Activated T-helper 1 cell treated with anti-CD3 and anti-CD28 coated beads, Interleukin-12 subunit alpha, Interleukin-12 subunit beta, Interleukin-2, Interleukin-4 antibody, amounts not matched to agents 30 ng/mL and 10 ng/mL and 1 ng/mL, durations not matched to agents 14 hours and 24 hours and 36 hours (primary cell): ENCODE measurements around the gene RBMY1F. TPM values are rescaled to one million over a fixed set of nuclear protein-coding genes. Genes with fewer than 3 reads are reported as not detected.
"Not testable (repeated sequence)": the region's sequence is repeated elsewhere in the genome, so short reads cannot be mapped to it uniquely, and the experiment has no call there.

Source experiments
- DNase-seq: peaks from one replicate; pipeline ENCODE4 v3.0.0; 2021; ENCODE audit warnings: low spot score
- H3K27ac Mint-ChIP-seq: one replicate; pipeline ENCODE4 v1.8.0; 2021; ENCODE audit warnings: mild to moderate bottlenecking, mixed read lengths
- H3K27me3 Mint-ChIP-seq: one replicate; pipeline ENCODE4 v1.8.0; 2022; ENCODE audit warnings: mild to moderate bottlenecking, moderate library complexity, mixed read lengths; ENCODE audit not compliant: insufficient read depth
- H3K36me3 Mint-ChIP-seq: one replicate; pipeline ENCODE4 v1.8.0; 2021; ENCODE audit warnings: low read depth, mixed read lengths
- H3K4me1 Mint-ChIP-seq: one replicate; pipeline ENCODE4 v1.8.0; 2021; ENCODE audit warnings: low read depth, mixed read lengths
- H3K4me3 Mint-ChIP-seq: one replicate; pipeline ENCODE4 v1.8.0; 2021; ENCODE audit warnings: mild to moderate bottlenecking, moderate library complexity, mixed read lengths
- H3K9me3 Mint-ChIP-seq: one replicate; pipeline ENCODE4 v1.8.0; 2021; ENCODE audit warnings: mixed read lengths
- intact Hi-C: fragments of 100-400 bp; cut with micrococcal nuclease; formaldehyde crosslinking; loops from one replicate; pipeline ENCODE4 v1.15.1; 2024
- total RNA-seq: library from RNA; stranded (reverse); gene quantifications from 2 replicates; pipeline ENCODE4 v1.2.3, GENCODE V29; 2022

The RBMY1F gene
- total RNA-seq, result not detected in 2 replicates

DNA sequence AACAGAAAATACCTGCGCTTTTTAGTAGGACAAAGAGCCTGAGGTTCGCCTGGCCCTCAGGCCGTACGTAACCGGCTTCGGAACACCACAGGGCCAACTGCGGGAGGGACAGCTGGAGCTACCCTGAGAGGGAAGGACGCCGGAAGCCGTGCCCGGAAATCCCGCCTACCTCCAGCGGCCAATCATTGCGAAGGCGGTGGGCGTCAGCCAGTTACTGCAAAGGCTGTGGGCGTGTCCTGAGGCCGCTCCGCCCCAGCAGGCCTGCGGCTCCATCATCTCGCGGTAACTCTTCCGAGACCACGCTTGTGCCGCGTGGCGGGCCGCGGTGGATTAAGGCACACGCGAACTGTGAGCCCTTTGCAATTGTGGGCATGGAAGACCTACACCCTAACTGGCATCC lies at the start of gene RBMY1F:
TSS of gene RBMY1F (minus strand) at position 101 of the 400 bp plus-strand sequence. CDS start 1,954 bp downstream, outside the sequence.
- H3K27me3 Mint-ChIP-seq, intact Hi-C loops, H3K36me3 Mint-ChIP-seq, H3K4me1 Mint-ChIP-seq, H3K27ac Mint-ChIP-seq, H3K9me3 Mint-ChIP-seq, DNase-seq, H3K4me3 Mint-ChIP-seq: not testable (repeated sequence)

DNA sequence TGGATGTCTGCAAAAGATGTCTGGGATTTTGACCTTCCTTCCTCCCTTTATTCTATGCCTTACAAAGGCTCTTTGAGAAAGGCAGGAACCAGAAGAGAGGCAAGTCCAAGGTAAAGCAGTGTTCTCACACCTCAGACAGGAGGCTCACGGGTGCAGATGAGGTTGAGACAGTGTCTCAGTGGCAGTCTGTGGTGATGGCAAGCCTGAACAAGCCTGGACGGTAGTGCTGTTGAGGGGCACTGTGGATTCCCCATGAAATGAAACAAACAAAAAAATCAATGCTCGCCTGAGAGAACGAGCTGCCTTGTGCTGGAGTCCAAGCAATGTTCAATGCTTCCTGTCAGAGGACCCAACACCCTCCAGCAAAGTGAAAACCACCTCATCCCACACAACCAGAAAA lies 31.6 kb downstream of the RBMY1F start:
- H3K36me3 Mint-ChIP-seq, DNase-seq, H3K27ac Mint-ChIP-seq, H3K4me1 Mint-ChIP-seq, H3K27me3 Mint-ChIP-seq, H3K4me3 Mint-ChIP-seq, intact Hi-C loops, H3K9me3 Mint-ChIP-seq: not testable (repeated sequence)

DNA sequence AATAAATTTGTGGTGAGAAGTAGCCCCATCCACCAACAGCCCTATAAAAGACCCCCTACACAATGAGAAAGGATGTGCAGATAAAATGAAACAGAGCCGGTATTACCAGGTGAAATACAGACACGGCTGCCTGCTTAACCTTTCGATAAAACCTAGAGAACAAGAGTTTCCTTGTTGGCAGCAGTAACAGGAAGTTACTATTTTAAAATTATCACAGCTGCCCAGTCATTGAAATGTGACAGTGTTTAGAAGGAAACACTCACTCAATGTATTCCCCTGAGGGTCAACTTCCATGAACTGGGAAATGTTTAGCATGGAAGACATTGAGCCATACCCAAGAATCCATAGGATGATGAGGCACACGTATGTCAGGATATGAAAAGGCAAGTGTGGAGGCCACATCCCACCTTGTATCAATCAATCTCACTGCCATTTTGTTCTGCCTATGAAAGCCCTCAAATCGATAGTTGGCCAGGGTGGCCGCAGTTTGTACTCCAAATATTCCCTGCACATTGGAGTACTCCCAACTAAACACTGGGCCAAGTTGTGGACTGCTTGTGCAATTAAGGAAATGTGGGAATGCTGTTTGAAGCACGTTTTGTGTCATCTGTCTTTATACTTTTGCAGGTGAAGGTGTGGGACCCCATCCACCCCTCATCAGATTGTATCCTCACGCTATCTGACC lies 41.6 kb downstream of the RBMY1F start:
- intact Hi-C loops, H3K27ac Mint-ChIP-seq, H3K4me3 Mint-ChIP-seq, H3K4me1 Mint-ChIP-seq, H3K27me3 Mint-ChIP-seq, DNase-seq, H3K9me3 Mint-ChIP-seq, H3K36me3 Mint-ChIP-seq: not testable (repeated sequence)

DNA sequence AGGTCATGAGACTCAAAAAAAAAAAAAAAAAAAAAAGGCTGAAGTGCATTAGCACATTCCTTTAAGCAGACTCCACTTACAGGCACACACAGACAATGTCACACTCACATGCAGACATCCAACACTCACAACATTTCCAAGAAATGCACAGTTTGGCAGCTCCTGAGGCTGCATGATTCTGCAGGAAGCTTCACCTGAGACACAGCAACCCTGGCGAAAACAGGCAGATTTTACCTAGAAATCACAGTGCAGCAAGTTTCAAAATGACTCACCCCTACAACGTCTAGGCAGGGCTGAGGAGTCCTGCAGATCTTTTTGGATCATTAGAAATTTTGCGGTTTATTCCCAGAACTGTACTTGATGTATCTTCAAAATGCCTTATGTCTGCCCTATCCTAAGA lies 48.0 kb downstream of the RBMY1F start:
- H3K36me3 Mint-ChIP-seq, intact Hi-C loops, H3K4me1 Mint-ChIP-seq, DNase-seq, H3K27ac Mint-ChIP-seq, H3K9me3 Mint-ChIP-seq, H3K4me3 Mint-ChIP-seq, H3K27me3 Mint-ChIP-seq: not testable (repeated sequence)

GRCh38 chrY:22130494-22130893 lies 52.2 kb downstream of the RBMY1F start:
- H3K36me3 Mint-ChIP-seq, H3K27me3 Mint-ChIP-seq, intact Hi-C loops, H3K4me1 Mint-ChIP-seq, H3K9me3 Mint-ChIP-seq, H3K4me3 Mint-ChIP-seq, DNase-seq, H3K27ac Mint-ChIP-seq: not testable (repeated sequence)

Other genes starting within 250 kb of the RBMY1F start
- gene RBMY1J, start 220.5 kb upstream of the RBMY1F start, total RNA-seq, result not detected in 2 replicates